GM10847 (cell line): Measurements from ENCODE around the gene BCAR1.

ENCODE experiments used
- POLR2A ChIP-seq: IDR thresholded peaks from 2 replicates; pipeline ENCODE4 v1.6.1; 2011; ENCODE audit not compliant: insufficient read length; ENCODE audit errors: extremely low read depth

Gene BCAR1

GRCh38 chr16:75280331-75280804 is 28.9 kb upstream of the BCAR1 start:
- TF ChIP-seq POLR2A: no peak

GRCh38 chr16:75279305-75279704 is 27.9 kb upstream of the BCAR1 start:
- TF ChIP-seq POLR2A: no peak

- no peak for TF ChIP-seq POLR2A
Measured at GRCh38 chr16:75273054-75273925, 21.9 kb upstream of the BCAR1 start.

GRCh38 chr16:75272097-75272551 is 20.7 kb upstream of the BCAR1 start:
- TF ChIP-seq POLR2A: no peak

- no peak for TF ChIP-seq POLR2A
Measured at GRCh38 chr16:75271441-75272096, 20.1 kb upstream of the BCAR1 start.

GRCh38 chr16:75267631-75268264 is 16.3 kb upstream of the BCAR1 start:
- TF ChIP-seq POLR2A: no peak

- no peak for TF ChIP-seq POLR2A
Measured at GRCh38 chr16:75266738-75267630, 15.6 kb upstream of the BCAR1 start.

GRCh38 chr16:75265911-75266701 is 14.7 kb upstream of the BCAR1 start:
- TF ChIP-seq POLR2A: peak; percentile 20

- TF ChIP-seq POLR2A: no peak
Measured at GRCh38 chr16:75264999-75265910, 13.8 kb upstream of the BCAR1 start.

GRCh38 chr16:75264457-75264998 is 13.1 kb upstream of the BCAR1 start:
- no peak for TF ChIP-seq POLR2A

- no peak for TF ChIP-seq POLR2A
Measured at GRCh38 chr16:75263963-75264445, 12.6 kb upstream of the BCAR1 start.

- no peak for TF ChIP-seq POLR2A
Measured at GRCh38 chr16:75263291-75263962, 12.0 kb upstream of the BCAR1 start.
